SKM-1 treated with dmso at 0.1 percent for 144 hours (cell line): ENCODE data around the gene DDIT3.
A peak's percentile ranks its signal among the peaks of the same experiment; 100 is the strongest.
"Not testable (repeated sequence)": the region's sequence is repeated elsewhere in the genome, so short reads cannot be mapped to it uniquely, and the experiment has no call there.

Experiments
- DNase-seq: peaks from one replicate; lab custom pipeline; 2025; ENCODE audit not compliant: unreplicated experiment; lab: John Stamatoyannopoulos, UW

The DDIT3 gene, protein sequence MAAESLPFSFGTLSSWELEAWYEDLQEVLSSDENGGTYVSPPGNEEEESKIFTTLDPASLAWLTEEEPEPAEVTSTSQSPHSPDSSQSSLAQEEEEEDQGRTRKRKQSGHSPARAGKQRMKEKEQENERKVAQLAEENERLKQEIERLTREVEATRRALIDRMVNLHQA

GRCh38 chr12:57520053-57520818 is at the start of gene DDIT3:
DDIT3 (minus strand) TSS chr12:57520514; CDS start chr12:57517406, 3,108 bp downstream.
- DNase-seq, result peak; percentile 81

- no peak for DNase-seq
These were observed 49.5 kb upstream of the DDIT3 start for GRCh38 chr12:57569858-57570257.

- DNase-seq, result no peak
These were observed 48.5 kb upstream of the DDIT3 start for GRCh38 chr12:57568838-57569237.

GRCh38 chr12:57564178-57564740 is 43.9 kb upstream of the DDIT3 start:
- no peak for DNase-seq

DNA sequence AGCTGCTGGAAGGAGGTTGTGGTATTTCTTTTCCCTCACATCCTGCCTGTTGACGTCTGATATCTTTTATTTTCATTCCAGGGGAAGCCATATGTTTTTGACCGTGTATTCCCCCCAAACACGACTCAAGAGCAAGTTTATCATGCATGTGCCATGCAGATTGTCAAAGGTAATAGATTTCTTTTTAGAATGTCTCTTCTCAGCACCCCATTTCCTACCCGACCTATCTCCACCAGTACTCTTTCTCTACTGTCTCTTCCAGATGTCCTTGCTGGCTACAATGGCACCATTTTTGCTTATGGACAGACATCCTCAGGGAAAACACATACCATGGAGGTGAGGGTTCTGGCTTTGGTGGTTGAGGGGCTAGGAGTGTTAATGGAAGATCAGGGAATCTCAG is 43.0 kb upstream of the DDIT3 start:
- DNase-seq, result no peak

DNA sequence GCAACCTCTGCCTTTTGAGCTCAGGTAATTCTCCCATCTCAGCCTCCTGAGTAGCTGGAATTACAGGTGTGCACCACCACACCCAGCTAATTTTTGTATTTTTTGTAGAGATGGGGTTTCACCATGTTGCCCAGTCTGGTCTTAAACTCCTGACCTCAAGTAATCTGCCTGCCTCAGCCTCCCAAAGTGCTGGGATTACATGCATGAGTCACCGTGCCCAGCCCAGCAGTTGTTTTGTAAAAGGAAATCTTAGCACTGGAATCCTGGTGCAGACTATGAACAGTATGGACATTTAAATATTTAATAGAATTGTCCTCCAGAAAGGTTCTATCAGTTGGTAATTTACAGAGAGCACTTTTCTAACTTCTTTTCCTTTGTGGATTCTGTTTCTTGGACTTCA is 40.8 kb upstream of the DDIT3 start:
- not testable (repeated sequence) for DNase-seq

GRCh38 chr12:57560516-57560915 is 40.2 kb upstream of the DDIT3 start:
- DNase-seq, result no peak

GRCh38 chr12:57558864-57559263 is 38.5 kb upstream of the DDIT3 start:
- no peak for DNase-seq

DNA sequence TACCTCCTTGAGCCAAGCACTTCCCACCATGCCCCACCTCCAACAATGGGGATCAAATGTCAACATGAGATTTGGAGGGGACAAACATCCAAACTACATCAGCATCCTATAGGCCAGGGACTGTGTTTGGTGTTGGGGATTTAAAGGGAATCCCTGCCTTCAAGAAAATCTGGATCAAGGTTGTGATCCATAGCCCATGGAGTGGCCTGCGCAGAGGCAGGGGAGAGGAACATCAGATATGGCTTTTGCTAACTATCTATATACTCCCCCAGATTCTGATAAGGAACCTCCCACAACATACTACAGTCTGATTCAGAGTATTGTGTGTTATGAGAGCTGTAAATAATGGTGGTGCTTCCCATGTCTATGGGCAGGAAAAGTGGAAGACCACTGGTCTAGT is 34.6 kb upstream of the DDIT3 start:
- no peak for DNase-seq

DNA sequence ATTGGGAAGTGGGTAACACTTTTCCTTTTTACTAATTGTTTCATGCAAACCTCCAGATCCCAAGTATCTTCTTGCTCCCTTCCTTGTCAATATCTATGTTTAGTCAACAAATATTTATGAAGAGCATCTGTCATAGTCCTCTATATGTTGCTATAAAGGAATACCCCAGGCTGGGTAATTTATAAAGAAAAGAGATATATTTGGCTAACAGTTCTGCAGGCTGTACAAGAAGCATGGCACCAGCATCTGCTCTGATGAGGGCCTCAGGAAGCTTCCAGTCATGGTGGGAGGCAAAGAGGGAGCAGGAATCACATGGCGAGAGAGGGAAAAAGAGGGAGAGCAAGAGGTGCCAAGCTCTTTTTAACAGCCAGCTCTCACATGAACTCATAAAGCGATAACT is 34.1 kb upstream of the DDIT3 start:
- DNase-seq, result no peak

DNA sequence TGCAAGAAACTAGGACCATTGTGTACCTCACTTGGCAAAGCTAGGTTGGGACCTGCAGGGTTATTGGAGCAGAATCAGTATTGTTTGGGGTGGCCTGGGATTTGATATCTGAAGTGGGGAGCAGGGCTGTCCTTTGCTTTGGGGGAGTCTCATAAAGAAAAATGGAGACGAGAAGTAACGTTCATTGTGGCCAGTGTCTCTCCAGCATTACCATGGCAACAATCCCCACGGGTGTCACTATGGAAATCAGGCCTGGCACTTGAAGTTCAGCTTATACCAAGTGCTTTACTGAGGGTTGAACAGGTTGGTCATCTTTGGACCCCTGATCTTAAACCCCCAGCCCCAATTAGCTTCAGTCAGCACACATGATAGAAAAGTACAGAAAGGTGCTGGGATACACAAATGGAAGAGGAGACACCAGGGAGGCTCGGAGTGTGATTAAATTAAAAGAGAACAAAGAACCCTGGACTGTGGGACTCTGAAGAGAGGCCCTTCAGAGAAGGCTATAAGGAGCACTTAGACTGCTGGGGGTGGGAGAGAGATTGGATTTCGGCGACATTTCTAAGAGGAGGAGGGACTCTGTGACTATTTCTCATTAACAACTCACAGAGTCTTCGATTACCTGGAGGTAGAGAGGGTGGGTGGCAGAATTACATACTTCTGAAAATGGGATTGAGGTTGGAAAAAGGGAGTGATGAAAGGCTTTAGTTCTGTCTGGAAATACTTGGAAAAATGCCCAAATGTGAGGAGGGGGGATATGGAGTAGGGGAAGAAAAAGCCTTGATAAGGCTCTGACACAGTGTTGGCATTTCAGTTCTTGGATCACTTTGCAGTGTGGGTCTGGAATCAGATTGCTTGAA is 33.3 kb upstream of the DDIT3 start:
- no peak for DNase-seq

GRCh38 chr12:57552835-57553313 is 32.6 kb upstream of the DDIT3 start:
- no peak for DNase-seq

DNA sequence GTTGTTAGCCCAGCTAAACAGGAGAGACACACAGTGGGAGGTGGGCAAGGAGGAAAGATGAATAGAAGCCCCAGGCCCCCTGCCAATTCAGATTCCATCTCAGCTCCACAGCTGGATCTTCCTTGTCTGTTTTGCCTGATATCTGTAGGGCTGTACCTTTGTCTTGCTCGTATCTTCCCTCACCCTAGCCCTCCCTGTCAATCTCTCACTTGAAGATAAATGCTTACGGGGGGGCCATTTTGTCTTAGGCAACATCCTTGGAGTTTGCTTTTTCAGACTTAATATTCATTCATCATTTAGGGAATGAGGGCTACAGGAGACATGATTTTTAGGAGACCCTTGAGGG is 32.0 kb upstream of the DDIT3 start:
- no peak for DNase-seq

GRCh38 chr12:57551637-57552305 is 31.5 kb upstream of the DDIT3 start:
- DNase-seq, result no peak

- no peak for DNase-seq
These were observed 30.6 kb upstream of the DDIT3 start for GRCh38 chr12:57550641-57551549.

GRCh38 chr12:57549909-57550640 is 29.8 kb upstream of the DDIT3 start, which contains the start of gene KIF5A:
KIF5A (plus strand) TSS chr12:57550044; CDS start chr12:57550272, 228 bp downstream.
- DNase-seq, result no peak

GRCh38 chr12:57549203-57549908 is 29.0 kb upstream of the DDIT3 start:
- DNase-seq, result no peak

DNA sequence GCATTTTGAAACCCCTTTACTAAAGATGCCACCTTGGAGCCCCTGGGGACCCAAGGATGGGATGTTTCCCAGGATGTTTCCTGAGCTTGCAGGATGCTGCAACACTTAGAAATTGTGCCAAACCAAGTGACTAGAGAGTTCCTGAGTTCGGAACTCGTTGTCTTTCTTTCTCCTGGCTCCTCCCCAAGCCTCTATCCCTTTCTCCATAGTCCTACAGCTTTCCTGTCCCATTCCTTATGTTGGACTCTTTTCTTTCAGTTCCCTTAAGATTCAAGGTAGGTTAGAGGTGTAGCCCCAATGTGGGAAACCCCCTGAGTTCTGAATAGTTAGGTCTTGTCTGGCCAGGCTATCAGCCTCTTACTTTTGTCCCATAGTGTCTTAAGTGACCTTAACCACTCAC is 28.2 kb upstream of the DDIT3 start:
- DNase-seq, result no peak

GRCh38 chr12:57548013-57548315 is 27.6 kb upstream of the DDIT3 start:
- DNase-seq, result no peak
